NCI-H1436 (cell line): Measurements from ENCODE around the gene HOXC10.

Experiments
- DNase-seq: peaks from one replicate; lab custom pipeline; 2025; lab: John Stamatoyannopoulos, UW

HOXC10 gene

DNA sequence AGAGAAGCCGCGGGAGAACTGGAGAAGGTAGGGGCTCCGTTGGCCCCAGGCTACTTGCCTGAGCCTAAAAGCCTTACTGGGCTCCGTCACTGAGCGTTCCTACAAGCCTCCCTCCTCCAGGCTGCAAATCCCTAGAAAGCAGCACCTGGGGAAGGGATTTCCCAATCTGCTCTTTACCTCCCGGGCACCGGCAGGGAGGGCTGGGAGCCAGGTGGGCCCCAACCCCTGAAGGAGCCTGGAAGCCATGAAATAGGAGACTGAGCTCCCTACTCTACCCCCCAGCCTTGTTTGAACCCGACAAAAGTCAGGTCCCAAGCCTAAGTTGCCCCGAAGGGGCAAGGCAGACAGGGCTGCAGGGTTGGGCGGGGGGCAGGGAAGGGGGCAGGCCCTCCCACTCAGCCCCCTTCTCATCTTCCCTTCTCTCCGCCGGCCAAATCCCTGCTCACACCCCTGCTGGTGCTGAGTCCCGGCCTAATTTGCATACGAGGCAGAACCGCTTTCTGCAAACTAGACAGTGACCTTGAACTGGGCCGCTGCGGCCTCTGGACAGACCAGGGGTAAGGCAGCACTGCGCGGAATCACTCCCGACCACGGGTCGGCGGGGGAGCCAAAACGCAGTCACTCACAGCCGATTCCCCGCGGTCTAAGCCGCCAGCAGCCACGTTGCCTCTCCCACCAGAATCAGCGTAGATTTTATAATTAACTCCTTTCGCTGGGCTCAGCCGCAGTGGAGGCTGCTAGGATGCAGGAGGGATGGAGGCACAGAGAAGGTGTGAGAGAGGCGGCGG lies 34.0 kb upstream of the HOXC10 start:
- DNase-seq = no peak

- no peak for DNase-seq
Observed at GRCh38 chr12:53951577-53952334, 33.2 kb upstream of the HOXC10 start.

- no peak for DNase-seq
Observed at GRCh38 chr12:53952335-53952694, 32.6 kb upstream of the HOXC10 start.

DNA sequence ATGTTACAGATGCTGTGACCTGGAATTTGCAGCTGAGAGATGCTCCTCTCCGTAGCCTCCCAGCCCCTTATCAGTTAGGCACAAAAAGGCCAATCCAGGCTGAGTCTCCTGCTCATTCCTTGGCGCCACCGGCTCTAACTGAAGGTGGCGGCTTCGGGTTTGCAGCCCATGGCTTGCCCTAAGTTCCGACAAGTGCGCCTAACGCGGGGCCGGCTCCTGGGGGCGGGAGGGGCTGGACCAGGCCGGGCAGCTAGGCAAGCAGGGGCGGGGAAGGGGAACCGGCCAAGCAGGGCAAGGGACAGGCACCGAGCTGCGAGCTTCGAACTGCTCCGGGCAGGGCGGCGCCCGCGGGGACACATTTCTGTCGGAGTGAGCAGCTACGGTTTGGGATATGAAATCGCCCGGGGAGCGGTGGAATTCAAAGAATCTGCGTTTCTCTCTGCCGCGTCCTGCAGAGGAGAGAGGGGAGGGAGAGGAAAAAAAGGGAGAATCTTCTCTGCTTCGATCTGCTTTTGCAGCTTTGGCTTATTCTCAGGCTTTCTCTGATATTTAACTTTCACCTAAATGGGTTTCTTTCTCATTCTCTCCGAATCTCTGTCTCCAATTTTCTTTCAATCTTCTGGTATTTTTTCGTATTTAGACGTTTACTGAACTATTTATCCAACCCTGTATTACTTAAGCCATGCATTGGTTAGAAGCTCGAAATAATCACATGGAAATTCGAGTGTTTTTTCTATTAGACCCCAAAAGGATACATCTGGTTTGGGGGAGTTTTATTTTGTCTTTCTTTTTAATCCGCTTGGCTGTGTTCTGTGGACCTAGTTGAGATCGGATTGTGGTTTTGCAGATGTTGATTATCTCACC lies 31.8 kb upstream of the HOXC10 start:
- DNase-seq = no peak

DNA sequence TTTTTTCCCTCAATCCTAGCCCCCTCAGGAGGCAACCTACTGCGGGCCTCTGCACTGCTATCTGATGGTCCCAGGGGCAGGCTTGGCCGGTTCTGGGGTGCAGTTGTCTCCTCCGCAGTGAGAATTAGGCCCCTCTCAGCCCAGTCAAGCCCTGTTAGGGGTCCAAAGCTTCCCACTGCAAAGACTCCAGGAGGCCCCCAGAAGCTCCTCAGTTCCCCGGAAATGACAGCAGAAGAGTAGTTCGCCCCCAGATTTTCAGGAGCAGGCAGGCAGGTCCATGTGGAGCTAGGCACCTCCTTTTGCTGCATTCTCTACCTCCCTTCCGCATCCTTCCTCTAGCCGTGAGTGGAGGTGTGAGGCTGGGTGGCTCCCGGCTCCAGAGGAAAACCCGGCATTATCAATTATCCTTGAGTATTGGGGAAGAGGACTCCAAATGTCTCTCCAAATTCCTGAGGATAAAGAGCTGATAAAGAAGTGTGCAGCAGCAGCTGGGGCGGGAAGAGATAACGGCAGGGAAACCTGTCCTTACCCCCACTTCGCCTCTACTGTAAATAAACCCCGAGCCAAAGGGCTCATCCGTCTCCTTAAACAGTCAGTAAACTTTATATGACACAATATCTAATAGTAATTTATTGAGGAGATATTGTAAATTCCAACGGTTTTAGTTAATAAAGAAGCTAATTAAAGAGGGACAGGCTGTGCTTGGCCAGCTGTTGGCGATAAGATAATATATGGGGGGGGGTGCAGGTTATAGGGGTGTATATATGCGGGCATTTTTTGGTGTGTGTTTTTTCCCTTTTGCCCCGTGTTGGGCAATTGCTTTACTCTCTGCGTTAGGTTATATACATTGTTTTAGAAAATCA lies 30.9 kb upstream of the HOXC10 start:
- DNase-seq = no peak

- no peak for DNase-seq
Observed at GRCh38 chr12:53954694-53955035, 30.3 kb upstream of the HOXC10 start, which contains the start of gene HOXC12. HOXC12 (plus strand) TSS chr12:53954903; CDS start chr12:53954930, 27 bp downstream.

- DNase-seq = no peak
Observed at GRCh38 chr12:53955036-53955775, 29.7 kb upstream of the HOXC10 start.

GRCh38 chr12:53955776-53956250 lies 29.1 kb upstream of the HOXC10 start:
- no peak for DNase-seq

DNA sequence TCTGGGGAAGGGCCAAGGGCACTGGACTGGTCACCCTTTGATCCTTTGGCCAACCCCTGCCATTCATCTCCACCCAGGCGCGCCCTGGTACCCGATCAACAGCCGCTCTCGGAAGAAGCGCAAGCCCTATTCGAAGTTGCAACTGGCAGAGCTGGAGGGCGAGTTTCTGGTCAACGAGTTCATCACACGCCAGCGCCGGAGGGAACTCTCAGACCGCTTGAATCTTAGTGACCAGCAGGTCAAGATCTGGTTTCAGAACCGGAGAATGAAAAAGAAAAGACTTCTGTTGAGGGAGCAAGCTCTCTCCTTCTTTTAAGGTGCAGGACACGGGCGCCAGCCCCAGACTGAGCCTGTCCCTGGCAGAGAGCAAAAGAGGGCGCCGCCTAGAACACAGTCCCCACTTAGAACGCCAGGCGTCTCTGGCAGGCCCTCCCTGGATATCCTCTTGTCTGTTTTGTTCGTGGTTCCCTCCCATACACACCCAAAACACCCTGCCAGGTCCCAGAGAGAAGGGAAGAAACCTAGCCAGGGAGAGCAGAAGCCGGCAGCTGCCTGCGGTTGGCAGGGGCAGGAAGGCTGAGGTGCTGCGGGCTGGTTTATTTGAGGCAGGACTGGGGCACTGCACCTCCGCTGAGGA lies 28.6 kb upstream of the HOXC10 start:
- DNase-seq = no peak

- DNase-seq = no peak
Observed at GRCh38 chr12:53956914-53957536, 27.9 kb upstream of the HOXC10 start.

DNA sequence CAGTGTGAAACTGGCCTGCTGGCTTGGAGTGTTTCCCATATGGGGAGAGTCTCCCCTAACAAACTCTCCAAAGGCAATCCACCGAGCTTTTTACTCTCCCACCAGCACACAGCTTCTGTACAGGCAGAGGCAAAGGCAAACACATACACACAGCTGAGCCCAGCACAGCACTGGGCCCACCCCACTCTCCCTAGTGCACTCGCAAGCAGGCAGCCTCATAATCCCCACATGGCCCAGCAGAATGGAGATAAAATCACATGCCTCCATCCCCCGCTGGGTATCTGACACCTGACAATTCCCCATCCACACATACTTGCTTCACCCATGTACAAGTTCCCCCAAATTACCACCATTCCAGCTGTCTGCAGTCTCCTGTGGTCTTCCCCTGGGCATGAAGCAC lies 26.8 kb upstream of the HOXC10 start:
- DNase-seq = no peak

GRCh38 chr12:53959314-53959713 lies 25.6 kb upstream of the HOXC10 start:
- DNase-seq = no peak

DNA sequence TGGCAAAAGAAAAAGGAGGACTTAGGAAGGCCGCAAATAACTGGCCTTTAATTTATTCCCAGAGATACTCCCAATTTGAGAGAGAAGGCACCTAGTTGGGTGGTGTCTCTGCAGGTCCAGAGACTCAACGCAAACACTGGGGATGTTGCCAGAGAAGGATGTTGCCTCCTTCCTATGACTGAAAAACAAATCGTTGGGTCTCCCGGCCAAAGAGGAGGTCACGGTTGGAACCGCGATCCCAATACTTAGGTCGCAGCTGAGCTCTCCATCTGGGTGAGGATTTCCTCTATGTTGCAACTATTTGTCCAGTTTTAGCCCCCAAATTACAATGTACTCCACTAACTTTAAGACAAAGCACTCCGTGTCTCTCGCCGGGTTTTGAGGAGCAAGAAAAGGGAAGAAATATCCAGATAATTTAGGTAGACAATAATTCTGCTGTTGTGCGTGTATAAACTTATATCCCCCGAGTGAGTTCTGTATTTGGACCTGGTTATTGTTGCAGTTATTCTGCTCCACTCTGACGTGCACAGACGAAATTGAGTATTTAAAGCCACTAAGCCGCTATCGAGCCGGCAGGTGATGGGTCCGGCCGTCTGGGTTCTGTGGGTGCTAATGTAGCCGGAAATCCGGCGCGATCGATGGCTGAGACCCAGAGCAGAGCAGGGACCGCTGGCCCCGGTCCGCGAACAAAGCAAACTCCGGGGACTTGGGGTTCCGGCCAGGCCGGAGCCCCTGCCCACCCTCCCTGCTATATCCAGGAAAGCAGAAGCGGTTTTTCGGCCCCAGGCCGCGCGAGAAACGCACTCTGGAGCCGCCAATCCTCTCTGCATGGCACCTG lies 24.5 kb upstream of the HOXC10 start:
- DNase-seq = no peak

GRCh38 chr12:53961025-53961761 lies 23.8 kb upstream of the HOXC10 start:
- DNase-seq = no peak

DNA sequence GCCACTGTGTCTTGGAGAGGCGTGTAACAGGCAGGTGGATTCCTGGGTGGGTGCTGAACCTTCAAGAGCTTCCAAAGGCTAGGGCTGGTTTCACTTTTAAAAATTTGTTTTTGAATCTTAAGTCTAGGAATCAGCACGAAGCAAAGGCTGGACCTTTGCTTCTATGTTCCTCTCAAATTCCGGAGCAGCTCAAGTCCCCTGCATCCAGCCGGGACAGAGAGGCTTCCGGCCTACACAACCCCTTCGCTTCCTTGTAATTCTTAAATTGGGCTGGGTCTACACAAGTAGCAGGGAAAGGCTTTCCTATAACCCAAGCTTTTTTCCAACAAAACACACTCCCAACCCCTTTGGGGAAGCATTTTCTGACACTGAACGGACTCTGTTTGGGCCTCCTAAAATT lies 21.9 kb upstream of the HOXC10 start:
- no peak for DNase-seq

DNA sequence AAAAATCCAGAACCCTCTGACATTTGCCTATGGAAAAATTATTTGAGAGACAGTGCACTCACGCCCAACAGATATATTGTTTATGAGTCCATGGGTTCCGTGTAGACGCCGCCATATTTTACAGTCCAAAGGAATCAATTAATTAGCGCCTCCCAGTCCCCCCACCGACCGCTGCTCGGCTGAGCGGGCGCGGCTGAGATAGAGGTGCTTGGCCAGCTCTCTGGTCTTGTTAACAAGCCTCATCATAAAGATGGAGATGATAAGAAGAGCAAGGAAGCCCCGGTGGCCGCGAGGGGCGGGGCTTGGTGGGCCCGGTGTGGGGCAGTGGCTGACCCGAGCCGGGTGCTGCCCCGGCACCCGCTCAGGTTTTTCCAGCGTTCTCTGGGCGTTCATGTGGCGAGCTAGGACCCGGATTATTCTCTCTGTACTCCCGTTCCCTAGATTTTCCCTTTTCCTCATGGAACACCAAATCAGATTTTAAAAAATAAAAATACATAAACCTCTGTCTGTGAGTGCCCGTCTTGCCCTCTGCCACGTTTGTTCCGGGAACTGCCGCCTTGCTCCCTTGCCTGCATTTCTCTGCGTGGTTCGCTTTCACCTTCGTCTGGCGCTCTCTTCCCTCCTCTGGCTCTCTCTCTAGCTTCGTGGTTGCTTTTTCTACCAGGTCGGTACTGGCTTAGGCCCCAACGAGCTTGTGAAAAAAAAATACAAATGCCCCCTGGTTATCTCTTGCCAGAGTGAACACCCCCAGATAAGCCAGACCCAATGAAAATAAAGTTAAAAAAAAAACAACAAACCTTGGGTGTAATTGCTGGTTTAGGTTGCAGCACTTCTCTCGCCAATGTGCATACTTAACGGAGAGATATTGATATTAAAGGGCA lies 21.3 kb upstream of the HOXC10 start:
- DNase-seq = no peak

DNA sequence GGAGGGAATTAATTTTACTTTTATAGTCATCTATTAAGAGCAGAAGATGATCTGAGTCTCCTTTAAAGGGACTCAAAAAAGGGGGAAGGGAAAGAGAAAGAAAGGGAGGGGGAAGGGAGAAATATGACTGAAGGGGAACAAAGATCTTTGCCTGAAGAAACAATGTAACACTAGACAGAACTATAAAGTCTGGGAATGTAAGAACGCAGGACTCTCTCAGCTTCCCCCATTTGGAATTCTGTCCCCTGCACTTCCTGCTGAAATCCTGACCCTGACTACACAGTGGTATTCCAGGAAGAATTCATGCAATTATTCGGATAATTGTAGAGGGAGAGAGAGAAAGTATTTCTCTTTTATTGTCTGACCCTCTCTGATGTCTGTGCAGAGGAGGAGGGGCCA lies 20.6 kb upstream of the HOXC10 start:
- no peak for DNase-seq
